H9 (cell line): ENCODE results near the gene TMEM238. TPM values are rescaled to one million over a fixed set of nuclear protein-coding genes. Genes with fewer than 3 reads are reported as not detected.
"Not testable (repeated sequence)": the region's sequence is repeated elsewhere in the genome, so short reads cannot be mapped to it uniquely, and the experiment has no call there.

Experiments used
- DNase-seq: peaks from one replicate; pipeline ENCODE4 v3.0.0-alpha.2; 2017
- H2AFZ ChIP-seq: one replicate; pipeline ENCODE4 v1.6.1; 2013; ENCODE audit warnings: mild to moderate bottlenecking, low read length, control low read depth, moderate library complexity
- H2AK5ac ChIP-seq: 2 replicates; pipeline ENCODE4 v1.6.1; 2013; ENCODE audit warnings: low read length, control low read depth, mixed read lengths; ENCODE audit not compliant: insufficient read length
- H2BK120ac ChIP-seq: one replicate; pipeline ENCODE4 v1.6.1; 2013; ENCODE audit warnings: low read depth, mild to moderate bottlenecking, low read length, control low read depth, inconsistent platforms; ENCODE audit not compliant: poor library complexity, severe bottlenecking
- H2BK12ac ChIP-seq: 2 replicates; pipeline ENCODE4 v1.6.1; 2013; ENCODE audit warnings: low read length, control low read depth, mixed read lengths, low read depth; ENCODE audit not compliant: insufficient read length
- H2BK15ac ChIP-seq: 2 replicates; pipeline ENCODE4 v1.6.1; 2013; ENCODE audit warnings: low read depth, low read length, control low read depth
- H2BK20ac ChIP-seq: one replicate; pipeline ENCODE4 v1.6.1; 2013; ENCODE audit warnings: low read depth, mild to moderate bottlenecking, low read length, control low read depth, inconsistent platforms; ENCODE audit not compliant: poor library complexity, severe bottlenecking
- H2BK5ac ChIP-seq: 2 replicates; pipeline ENCODE4 v1.6.1; 2013; ENCODE audit warnings: low read length, control low read depth, mixed read lengths; ENCODE audit not compliant: insufficient read length
- H3K14ac ChIP-seq: 2 replicates; pipeline ENCODE4 v1.6.1; 2013; ENCODE audit warnings: low read length, control low read depth; ENCODE audit not compliant: insufficient read depth
- H3K18ac ChIP-seq: 2 replicates; pipeline ENCODE4 v1.6.1; 2013; ENCODE audit warnings: low read depth, mild to moderate bottlenecking, mixed read lengths, low read length, control low read depth; ENCODE audit not compliant: insufficient read length
- H3K23ac ChIP-seq: 2 replicates; pipeline ENCODE4 v1.6.1; 2013; ENCODE audit warnings: low read length, control low read depth, mixed read lengths, low read depth; ENCODE audit not compliant: insufficient read length
- H3K23me2 ChIP-seq: 2 replicates; pipeline ENCODE4 v1.6.1; 2013; ENCODE audit warnings: low read depth, mild to moderate bottlenecking, mixed read lengths, low read length, control low read depth; ENCODE audit not compliant: insufficient read length, poor library complexity, severe bottlenecking
- H3K27ac ChIP-seq: 2 replicates; pipeline ENCODE4 v1.5.1; 2013; ENCODE audit warnings: low read length, control low read depth, mixed read lengths, low read depth; ENCODE audit not compliant: insufficient read length
- H3K27me3 ChIP-seq: 2 replicates; pipeline ENCODE4 v1.6.1; 2013; ENCODE audit warnings: low read length, control low read depth, inconsistent platforms; ENCODE audit not compliant: insufficient read depth
- H3K4ac ChIP-seq: 2 replicates; pipeline ENCODE4 v1.6.1; 2013; ENCODE audit warnings: low read depth, mild to moderate bottlenecking, control low read depth, inconsistent platforms, low read length, moderate library complexity
- H3K4me1 ChIP-seq: 2 replicates; pipeline ENCODE4 v1.6.1; 2013; ENCODE audit warnings: low read length, control low read depth, inconsistent platforms; ENCODE audit not compliant: insufficient read depth
- H3K4me2 ChIP-seq: 2 replicates; pipeline ENCODE4 v1.6.1; 2013; ENCODE audit warnings: low read length, control low read depth, mixed read lengths; ENCODE audit not compliant: insufficient read length, insufficient read depth
- H3K56ac ChIP-seq: 2 replicates; pipeline ENCODE4 v1.6.1; 2013; ENCODE audit warnings: low read depth, mild to moderate bottlenecking, mixed read lengths, low read length, control low read depth; ENCODE audit not compliant: insufficient read length
- H3K79me1 ChIP-seq: 2 replicates; pipeline ENCODE4 v1.6.1; 2013; ENCODE audit warnings: low read depth, mild to moderate bottlenecking, moderate library complexity, low read length, control low read depth, inconsistent platforms; ENCODE audit not compliant: insufficient read depth, poor library complexity, severe bottlenecking
- H3K79me2 ChIP-seq: 2 replicates; pipeline ENCODE4 v1.6.1; 2013; ENCODE audit warnings: low read length, control low read depth, inconsistent platforms; ENCODE audit not compliant: insufficient read depth
- H3K9ac ChIP-seq: 2 replicates; pipeline ENCODE4 v1.6.1; 2013; ENCODE audit warnings: low read length, control low read depth, mixed read lengths; ENCODE audit not compliant: insufficient read length; ENCODE audit errors: extremely low read depth
- H3K9me3 ChIP-seq: one replicate; pipeline ENCODE4 v1.6.1; 2013; ENCODE audit warnings: low read depth, low read length, inconsistent platforms; ENCODE audit not compliant: control insufficient read depth
- H3T11ph ChIP-seq: one replicate; pipeline ENCODE4 v1.6.1; 2013; ENCODE audit warnings: mild to moderate bottlenecking, low read length, control low read depth, inconsistent platforms
- H4K20me1 ChIP-seq: one replicate; pipeline ENCODE4 v1.6.1; 2013; ENCODE audit not compliant: control insufficient read depth, insufficient read length, insufficient read depth
- H4K5ac ChIP-seq: 2 replicates; pipeline ENCODE4 v1.6.1; 2013; ENCODE audit warnings: low read depth, mild to moderate bottlenecking, mixed read lengths, low read length, control low read depth; ENCODE audit not compliant: insufficient read length
- H4K8ac ChIP-seq: replicated peaks from 2 replicates; pipeline ENCODE4 v1.6.1; 2013; ENCODE audit warnings: low read length, control low read depth, mixed read lengths, low read depth; ENCODE audit not compliant: insufficient read length
- H4K91ac ChIP-seq: 2 replicates; pipeline ENCODE4 v1.6.1; 2013; ENCODE audit warnings: low read depth, mild to moderate bottlenecking, moderate library complexity, mixed read lengths, low read length, control low read depth; ENCODE audit not compliant: insufficient read length
- H3K27ac Mint-ChIP-seq, 3 experiments: 2 replicates in 2 of 3; 3 replicates in 1 of 3; pipeline ENCODE4 v1.8.0; 2020 to 2021; ENCODE audit warnings: mixed read lengths in 3 of 3, mild to moderate bottlenecking in 1 of 3, moderate library complexity in 1 of 3
- H3K27me3 Mint-ChIP-seq: 2 replicates; pipeline ENCODE4 v1.8.0; 2021; ENCODE audit warnings: low read depth, mild to moderate bottlenecking, moderate library complexity, mixed read lengths
- H3K36me3 Mint-ChIP-seq, 3 experiments: 2 replicates in 2 of 3; 3 replicates in 1 of 3; pipeline ENCODE4 v1.8.0; 2020 to 2021; ENCODE audit warnings: low read depth in 3 of 3, mixed read lengths in 3 of 3; ENCODE audit not compliant: insufficient read depth in 1 of 3
- H3K4me1 Mint-ChIP-seq, 2 experiments: 2 replicates each; pipeline ENCODE4 v1.8.0; 2020; ENCODE audit warnings: mixed read lengths in 2 of 2
- H3K4me3 Mint-ChIP-seq, 2 experiments: 2 replicates in 1 of 2; 3 replicates in 1 of 2; pipeline ENCODE4 v1.8.0; 2020 to 2021; ENCODE audit warnings: mild to moderate bottlenecking in 2 of 2, mixed read lengths in 2 of 2, moderate library complexity in 1 of 2
- H3K9me3 Mint-ChIP-seq, 2 experiments: 2 replicates in 1 of 2; 3 replicates in 1 of 2; pipeline ENCODE4 v1.8.0; 2020; ENCODE audit warnings: mild to moderate bottlenecking in 2 of 2, mixed read lengths in 2 of 2, moderate library complexity in 1 of 2
- WGBS: extraction: QIAGEN DNeasy Blood & Tissue Kit; methylation state at CpG from one replicate; pipeline ENCODE4 v1.1.7; 2013; ENCODE audit warnings: missing lambda C conversion rate, low lambda C conversion rate, mixed read lengths; ENCODE audit not compliant: insufficient read length; ENCODE audit errors: extremely low coverage; 5-methylcytosine and 5-hydroxymethylcytosine counted together
- total RNA-seq: library from RNA; stranded (reverse); gene quantifications from 2 replicates; pipeline ENCODE4 v1.2.1, GENCODE V29; 2021
- TF ChIP-seq, protein P1 (sequence below): fragments of 200-600 bp; sonication (generic); conservative IDR thresholded peaks from 3 replicates; pipeline ENCODE4 v1.8.0; 2021; ENCODE audit warnings: antibody characterized with exemption, mild to moderate bottlenecking

TMEM238 gene
- total RNA-seq, 1 experiment from 2014 or later, result 4.8 TPM

DNA sequence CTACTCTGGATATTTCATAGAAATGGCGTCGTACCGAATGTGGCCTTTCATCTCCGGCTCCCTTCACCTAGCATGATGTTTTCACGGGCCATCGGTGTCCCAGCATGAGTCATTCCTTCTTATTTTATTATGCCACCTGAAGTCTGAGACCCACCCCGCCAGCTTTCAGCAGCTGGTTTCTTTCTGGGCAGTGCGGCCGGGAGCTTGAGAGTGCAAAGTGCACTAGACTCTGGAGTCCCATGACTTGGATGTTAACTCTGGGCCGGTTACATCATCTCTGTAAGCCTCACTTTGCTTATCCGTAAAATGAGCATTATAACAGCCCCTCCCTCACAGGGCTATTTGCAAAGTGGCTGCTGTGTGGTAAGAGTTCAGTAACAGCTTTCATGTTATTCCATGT is 50.2 kb downstream of the TMEM238 start:
- Histone ChIP-seq H2BK15ac (no peak overlapping the region), H3K27ac (no peak overlapping the region), H3K14ac (no peak overlapping the region), H3K23ac (no peak overlapping the region), H3K79me2 (no peaks in the 10 kb centered on the region), H3K4ac (no peak overlapping the region), H2BK20ac (no peak overlapping the region), H3K9me3 (no peaks in the 10 kb centered on the region), H2AFZ (no peak overlapping the region), H4K20me1 (no peaks in the 10 kb centered on the region), H3K18ac (no peak overlapping the region), H2BK5ac (no peak overlapping the region), H2AK5ac (no peak overlapping the region), H3K23me2 (peaks cover 5% of the 10 kb centered on the region), H2BK120ac (no peak overlapping the region), H3K79me1 (no peaks in the 10 kb centered on the region), H3K4me2 (no peak overlapping the region), H4K91ac (no peak overlapping the region), H3K27me3 (no peaks in the 10 kb centered on the region; the same call in 1 of the 2 replicates), H4K5ac (no peak overlapping the region), H3K56ac (no peak overlapping the region), H2BK12ac (no peak overlapping the region), H3K4me1 (no peaks in the 10 kb centered on the region; the same call in 1 of the 2 replicates), H3T11ph (no peak overlapping the region), H4K8ac (no peak overlapping the region), H3K9ac (no peak overlapping the region)
- peaks cover 5 to 12% of the 10 kb centered on the region in 2 experiments for H3K4me1 Mint-ChIP-seq
- WGBS, result no CpG with 5 or more reads among the region's 11 CpGs
- no peak for DNase-seq
- peaks cover 41% of the 10 kb centered on the region for H3K27me3 Mint-ChIP-seq
- H3K27ac Mint-ChIP-seq, result 0 out of 7 replicates have a peak overlapping the region, but pooled peaks of 1 of the 3 experiments have one; percentile 1
- H3K4me3 Mint-ChIP-seq, result no peak overlapping the region
- peaks cover 0 to 1% (median 0%) of the 10 kb centered on the region in 3 experiments; a peak in 1 of 7 replicates for H3K36me3 Mint-ChIP-seq
- TF ChIP-seq, protein P1, sequence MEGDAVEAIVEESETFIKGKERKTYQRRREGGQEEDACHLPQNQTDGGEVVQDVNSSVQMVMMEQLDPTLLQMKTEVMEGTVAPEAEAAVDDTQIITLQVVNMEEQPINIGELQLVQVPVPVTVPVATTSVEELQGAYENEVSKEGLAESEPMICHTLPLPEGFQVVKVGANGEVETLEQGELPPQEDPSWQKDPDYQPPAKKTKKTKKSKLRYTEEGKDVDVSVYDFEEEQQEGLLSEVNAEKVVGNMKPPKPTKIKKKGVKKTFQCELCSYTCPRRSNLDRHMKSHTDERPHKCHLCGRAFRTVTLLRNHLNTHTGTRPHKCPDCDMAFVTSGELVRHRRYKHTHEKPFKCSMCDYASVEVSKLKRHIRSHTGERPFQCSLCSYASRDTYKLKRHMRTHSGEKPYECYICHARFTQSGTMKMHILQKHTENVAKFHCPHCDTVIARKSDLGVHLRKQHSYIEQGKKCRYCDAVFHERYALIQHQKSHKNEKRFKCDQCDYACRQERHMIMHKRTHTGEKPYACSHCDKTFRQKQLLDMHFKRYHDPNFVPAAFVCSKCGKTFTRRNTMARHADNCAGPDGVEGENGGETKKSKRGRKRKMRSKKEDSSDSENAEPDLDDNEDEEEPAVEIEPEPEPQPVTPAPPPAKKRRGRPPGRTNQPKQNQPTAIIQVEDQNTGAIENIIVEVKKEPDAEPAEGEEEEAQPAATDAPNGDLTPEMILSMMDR, result no peak
- H3K9me3 Mint-ChIP-seq, result no peaks in the 10 kb centered on the region; a peak in 2 of 5 replicates

DNA sequence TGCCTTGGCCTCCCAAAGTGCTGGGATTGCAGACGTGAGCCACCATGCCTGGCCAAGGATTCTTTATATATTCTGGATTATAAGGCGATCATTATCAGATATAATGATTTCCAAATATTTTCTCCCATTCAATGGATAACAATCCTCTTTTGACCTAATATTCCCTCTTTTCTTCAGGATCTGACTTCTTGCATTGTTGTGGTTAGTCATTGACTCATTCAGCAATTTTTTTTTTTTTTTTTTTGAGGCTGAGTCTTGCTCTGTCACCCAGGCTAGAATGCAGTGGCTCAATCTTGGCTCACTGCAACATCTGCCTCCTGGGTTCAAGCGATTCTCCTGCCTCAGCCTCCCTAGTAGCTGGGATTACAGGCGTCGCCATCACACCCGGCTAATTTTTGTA is 54.3 kb downstream of the TMEM238 start:
- not testable (repeated sequence) for H3K4me3 Mint-ChIP-seq, H3K36me3 Mint-ChIP-seq

More for the DNA sequence above, 54.3 kb downstream of the TMEM238 start:
- H3K27ac ChIP-seq, H3K27me3 ChIP-seq, H4K91ac ChIP-seq, H3K4me1 Mint-ChIP-seq, H3K9me3 ChIP-seq, H2AK5ac ChIP-seq, H3K27ac Mint-ChIP-seq, H3K18ac ChIP-seq, H2BK20ac ChIP-seq, H2BK120ac ChIP-seq, H3K23me2 ChIP-seq, H3K79me1 ChIP-seq, H3K23ac ChIP-seq, H3K9me3 Mint-ChIP-seq, H4K20me1 ChIP-seq, H2BK12ac ChIP-seq, H3K4me2 ChIP-seq, H2BK15ac ChIP-seq, H4K5ac ChIP-seq, H2BK5ac ChIP-seq, H3K4me1 ChIP-seq, H3K56ac ChIP-seq, H3K14ac ChIP-seq, H2AFZ ChIP-seq, H3K9ac ChIP-seq, H3T11ph ChIP-seq, H3K4ac ChIP-seq, DNase-seq, H3K79me2 ChIP-seq, H4K8ac ChIP-seq: not testable (repeated sequence)
- no CpG with 5 or more reads among the region's 6 CpGs for WGBS
- H3K27me3 Mint-ChIP-seq, result peaks cover 29% of the 10 kb centered on the region
